Spleen (tissue), 7 donors: ENCODE data around the gene CENPB.

ENCODE experiments used
- POLR2A ChIP-seq, 3 donors: fragments of 450-650 bp; IDR thresholded peaks; one replicate each; pipeline ENCODE4 v1.5.1; 2017; ENCODE audit warnings: antibody characterized with exemption in 3 of 3, mild to moderate bottlenecking in 1 of 3
- POLR2AphosphoS5 ChIP-seq, 3 donors: sonication (generic); formaldehyde crosslinking; IDR thresholded peaks; one replicate each; pipeline ENCODE4 v1.5.1; 2017; ENCODE audit warnings: antibody characterized with exemption in 3 of 3
- TF ChIP-seq, protein P1 (sequence below), 11 experiments: fragments of 200-600 bp in 7 of 11; fragments of 450-650 bp in 4 of 11; sonication (generic) in 4 of 11; IDR thresholded peaks in 8 of 11; conservative IDR thresholded peaks in 3 of 11; 1 replicate in 7 of 11; 2 replicates in 4 of 11; pipeline versions ENCODE4 v1.4.0 to v1.8.0; 2016 to 2021; ENCODE audit warnings: antibody characterized with exemption in 11 of 11, inconsistent platforms in 4 of 11, mild to moderate bottlenecking in 1 of 11
- donor health status: DM: no; HTN: no; CAD: no; lungs with moderate emphysema.
- donor health status: DM: no; HTN: no; CAD: no.
- donor health status: DM: no; HTN: no; CAD: no.

DNA sequence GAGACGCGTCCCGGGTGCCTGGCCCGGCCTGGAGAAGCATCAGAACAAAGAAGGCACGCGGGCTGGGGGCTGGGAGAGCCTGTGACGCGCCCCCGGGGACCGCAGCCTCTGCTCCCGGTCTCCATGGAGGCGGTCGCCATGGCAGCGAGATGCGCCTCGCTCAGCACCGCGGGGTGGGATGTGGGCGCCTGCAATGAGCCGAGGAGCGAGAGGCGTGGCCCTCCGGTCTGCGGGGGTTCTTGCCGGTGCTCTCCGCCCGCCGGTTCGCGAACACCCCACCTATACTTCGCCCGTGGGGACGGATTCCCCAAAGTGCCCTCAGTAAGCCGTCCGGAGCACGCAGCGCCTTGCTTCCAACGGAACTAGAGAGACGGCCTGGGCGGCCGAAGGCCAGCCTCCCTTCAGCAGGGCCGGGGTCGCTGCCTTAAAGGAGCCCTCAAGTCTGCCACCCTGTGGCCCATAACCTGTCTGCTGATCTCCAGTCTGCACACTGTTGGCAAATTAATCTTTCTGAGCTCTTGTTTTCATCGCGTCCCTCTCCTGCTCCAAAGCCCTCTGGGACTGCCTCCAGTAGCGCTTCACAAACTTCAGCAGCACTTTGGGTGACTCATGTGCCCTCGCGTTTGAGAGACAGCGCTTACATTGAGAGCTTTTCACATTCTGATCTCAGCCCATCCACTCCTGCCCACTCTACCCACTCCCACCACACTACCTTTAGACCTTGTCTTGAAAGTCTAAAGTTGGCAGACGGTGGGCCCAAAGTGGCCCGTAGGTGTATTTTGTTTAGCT is 18.0 kb downstream of the CENPB start:
- TF ChIP-seq, protein P1, sequence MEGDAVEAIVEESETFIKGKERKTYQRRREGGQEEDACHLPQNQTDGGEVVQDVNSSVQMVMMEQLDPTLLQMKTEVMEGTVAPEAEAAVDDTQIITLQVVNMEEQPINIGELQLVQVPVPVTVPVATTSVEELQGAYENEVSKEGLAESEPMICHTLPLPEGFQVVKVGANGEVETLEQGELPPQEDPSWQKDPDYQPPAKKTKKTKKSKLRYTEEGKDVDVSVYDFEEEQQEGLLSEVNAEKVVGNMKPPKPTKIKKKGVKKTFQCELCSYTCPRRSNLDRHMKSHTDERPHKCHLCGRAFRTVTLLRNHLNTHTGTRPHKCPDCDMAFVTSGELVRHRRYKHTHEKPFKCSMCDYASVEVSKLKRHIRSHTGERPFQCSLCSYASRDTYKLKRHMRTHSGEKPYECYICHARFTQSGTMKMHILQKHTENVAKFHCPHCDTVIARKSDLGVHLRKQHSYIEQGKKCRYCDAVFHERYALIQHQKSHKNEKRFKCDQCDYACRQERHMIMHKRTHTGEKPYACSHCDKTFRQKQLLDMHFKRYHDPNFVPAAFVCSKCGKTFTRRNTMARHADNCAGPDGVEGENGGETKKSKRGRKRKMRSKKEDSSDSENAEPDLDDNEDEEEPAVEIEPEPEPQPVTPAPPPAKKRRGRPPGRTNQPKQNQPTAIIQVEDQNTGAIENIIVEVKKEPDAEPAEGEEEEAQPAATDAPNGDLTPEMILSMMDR (IDR thresholded peaks at IDR 0.05 in 8 of 11, conservative IDR thresholded peaks at IDR 0.05 in 3 of 11): peak; percentile 32 to 78 (median 64)
- TF ChIP-seq POLR2AphosphoS5 (IDR thresholded peaks at IDR 0.05) (peak in 2 of 3 donors; percentile 7 to 18), POLR2A (IDR thresholded peaks at IDR 0.05) (no peak)
